Stimulated activated memory B cell treated with anti-CD40 and anti-IgM and Interleukin-4, amounts not matched to agents 10 μg/mL and 1 μg/mL and 100 μg/mL, for 72 hours (primary cell): ENCODE measurements around the gene TNFRSF25.

Source experiments
- ATAC-seq: fragments of 150-1000 bp; cut with Tn5 transposase; 2 replicates; pipeline ENCODE4 v1.10.0; 2021
- H3K27ac Mint-ChIP-seq: one replicate; pipeline ENCODE4 v1.8.0; 2022; ENCODE audit warnings: mild to moderate bottlenecking, mixed read lengths
- H3K27me3 Mint-ChIP-seq: one replicate; pipeline ENCODE4 v1.8.0; 2022; ENCODE audit warnings: mixed read lengths
- H3K36me3 Mint-ChIP-seq: one replicate; pipeline ENCODE4 v1.8.0; 2022; ENCODE audit warnings: mixed read lengths
- H3K4me1 Mint-ChIP-seq: one replicate; pipeline ENCODE4 v1.8.0; 2022; ENCODE audit warnings: mixed read lengths
- H3K4me3 Mint-ChIP-seq: one replicate; pipeline ENCODE4 v1.8.0; 2022; ENCODE audit warnings: mild to moderate bottlenecking, moderate library complexity, mixed read lengths
- H3K9me3 Mint-ChIP-seq: one replicate; pipeline ENCODE4 v1.8.0; 2022; ENCODE audit warnings: mixed read lengths

The TNFRSF25 gene

DNA sequence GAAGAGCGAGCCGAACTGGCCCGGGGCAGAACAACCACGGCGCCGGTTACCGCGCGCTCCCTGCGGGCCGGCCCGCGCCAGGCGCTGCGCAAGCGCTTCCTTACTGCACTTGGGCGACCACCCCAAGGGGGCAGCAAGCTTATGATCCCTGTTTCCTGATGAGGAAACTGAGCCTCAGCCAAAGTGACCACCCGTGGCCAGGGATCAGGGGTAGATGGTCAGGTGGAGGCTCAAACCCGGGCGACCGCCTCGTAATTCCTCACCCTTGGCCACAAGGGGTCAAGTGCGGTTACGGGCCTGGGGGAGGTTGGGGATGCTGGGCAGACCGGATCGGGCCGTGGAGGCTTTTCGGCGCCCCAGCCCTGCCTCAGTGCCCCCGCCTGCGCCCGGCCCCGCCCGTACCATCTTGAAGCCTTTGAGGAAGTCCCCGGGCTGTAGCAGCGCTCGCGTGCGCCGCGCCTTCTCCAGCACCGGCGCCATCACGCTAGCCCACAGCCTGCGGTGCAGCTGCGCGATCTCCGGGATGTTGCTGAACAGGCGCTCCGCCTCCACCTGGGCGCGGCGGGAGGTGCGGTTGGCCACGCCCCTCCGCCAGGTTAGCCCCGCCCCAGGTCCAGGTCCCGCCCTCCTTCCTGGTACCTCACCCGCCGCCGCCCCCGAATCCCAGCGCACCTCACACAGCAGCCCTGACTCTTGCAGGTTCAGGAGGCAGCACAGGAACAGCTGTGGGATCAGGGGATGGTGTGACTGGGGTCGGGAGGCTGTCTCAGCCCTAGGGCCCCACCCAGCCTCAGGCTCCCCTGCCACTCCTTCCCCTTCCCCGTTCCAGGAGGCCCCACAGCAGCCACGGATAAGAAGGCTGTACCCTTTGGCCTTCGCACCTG, 5.4 kb upstream of the TNFRSF25 start:
- no peak overlapping the region for H3K27ac Mint-ChIP-seq
- ATAC-seq, result no peak
- H3K36me3 Mint-ChIP-seq, result no peaks in the 10 kb centered on the region
- H3K27me3 Mint-ChIP-seq, result peaks cover 28% of the 10 kb centered on the region
- no peak overlapping the region for H3K4me3 Mint-ChIP-seq
- H3K4me1 Mint-ChIP-seq, result peaks cover 11% of the 10 kb centered on the region
- H3K9me3 Mint-ChIP-seq, result no peaks in the 10 kb centered on the region

DNA sequence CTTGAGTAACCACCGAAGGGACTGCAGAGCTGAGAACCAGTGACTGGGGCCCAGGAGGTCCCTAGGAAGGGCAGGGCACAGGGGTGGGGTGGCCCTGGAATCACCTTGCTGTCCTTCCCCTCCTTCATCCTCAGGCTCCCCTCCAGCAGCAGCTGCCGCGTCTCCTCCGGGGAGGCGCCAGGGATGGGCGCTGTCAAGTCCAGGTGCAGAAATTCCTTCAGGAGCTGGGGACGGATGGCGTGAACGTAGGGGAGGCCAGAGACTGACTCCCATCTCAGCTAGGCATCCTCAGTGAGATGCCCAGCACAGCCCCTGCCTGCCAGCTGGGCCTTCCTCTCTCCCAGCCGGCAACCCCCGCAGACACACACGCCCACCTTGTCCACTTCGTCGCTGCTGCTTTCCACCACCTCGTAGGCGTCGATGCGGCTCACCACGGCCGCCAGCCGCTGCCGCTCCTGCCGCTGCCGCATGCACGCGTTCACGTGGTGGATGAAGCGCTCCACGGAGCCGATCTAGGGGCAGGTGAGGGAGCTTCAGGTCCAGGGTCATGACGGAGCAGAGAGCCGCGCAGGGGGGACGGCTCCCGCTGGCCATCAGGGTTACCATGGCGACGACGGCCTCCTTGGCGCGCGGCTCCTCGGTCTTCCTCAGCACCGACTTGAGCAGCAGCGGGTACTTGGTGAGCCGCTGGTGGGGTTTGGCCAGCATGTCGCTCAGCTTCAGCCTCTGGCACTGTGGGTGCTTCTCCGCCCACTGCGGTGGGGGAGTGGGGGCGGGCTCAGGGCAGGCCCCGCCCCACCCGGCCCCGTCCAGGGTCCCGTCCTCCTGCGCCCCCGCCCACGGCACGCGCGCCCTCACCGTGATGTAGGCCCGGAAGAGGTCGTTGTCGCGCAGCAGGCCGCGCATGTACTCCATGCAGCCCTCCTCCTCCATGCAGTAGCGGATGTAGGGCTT, 4.4 kb upstream of the TNFRSF25 start:
- no peaks in the 10 kb centered on the region for H3K36me3 Mint-ChIP-seq
- H3K4me1 Mint-ChIP-seq, result peaks cover 6% of the 10 kb centered on the region
- H3K27me3 Mint-ChIP-seq, result peaks cover 24% of the 10 kb centered on the region
- peak; percentile 14 for ATAC-seq
- no peaks in the 10 kb centered on the region for H3K9me3 Mint-ChIP-seq
- H3K4me3 Mint-ChIP-seq, result no peak overlapping the region
- H3K27ac Mint-ChIP-seq, result no peak overlapping the region

DNA sequence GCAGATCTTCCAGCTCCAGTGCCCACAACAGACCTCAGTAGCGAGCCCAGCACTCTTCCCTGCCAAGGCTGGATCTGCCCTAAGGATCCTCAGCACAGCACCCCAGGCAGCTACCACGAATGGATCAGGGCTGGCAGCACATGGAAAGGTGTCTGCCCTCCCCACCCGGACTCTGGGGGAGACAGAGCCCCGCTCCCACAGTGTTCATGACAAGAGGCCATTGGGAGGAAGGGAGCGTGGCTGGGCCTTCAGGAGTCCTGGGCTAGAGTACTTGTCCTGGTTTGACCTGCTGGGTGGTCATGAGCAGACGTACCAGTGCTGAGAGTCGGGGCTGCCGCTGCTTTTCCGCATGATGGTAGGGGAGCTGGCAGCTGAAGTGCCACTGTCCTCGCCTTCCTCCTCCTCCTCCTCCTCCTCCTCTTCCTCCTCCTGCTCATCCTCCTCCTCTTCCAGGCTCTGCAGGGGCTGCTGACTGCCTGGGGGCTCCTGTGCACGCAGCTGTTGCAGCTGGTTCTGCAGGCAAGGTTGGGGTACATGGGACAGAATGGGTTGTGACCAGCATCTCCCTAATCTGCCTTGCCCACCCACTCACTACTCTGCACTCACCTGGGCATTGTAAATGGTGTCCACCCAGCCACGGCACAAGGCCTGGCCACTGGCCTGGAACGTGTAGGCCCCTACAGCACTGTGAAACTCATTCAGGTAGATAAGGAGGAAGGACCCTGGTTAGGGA, 2.9 kb upstream of the TNFRSF25 start:
- Mint-ChIP-seq H3K36me3 (no peaks in the 10 kb centered on the region), H3K27me3 (peaks cover 34% of the 10 kb centered on the region), H3K27ac (no peak overlapping the region), H3K4me1 (peaks cover 4% of the 10 kb centered on the region), H3K9me3 (no peaks in the 10 kb centered on the region), H3K4me3 (no peak overlapping the region)
- no peak for ATAC-seq

- H3K9me3 Mint-ChIP-seq, result no peaks in the 10 kb centered on the region
- peaks cover 40% of the 10 kb centered on the region for H3K27me3 Mint-ChIP-seq
- H3K4me1 Mint-ChIP-seq, result peaks cover 4% of the 10 kb centered on the region
- H3K36me3 Mint-ChIP-seq, result no peaks in the 10 kb centered on the region
- ATAC-seq, result no peak
- no peak overlapping the region for H3K4me3 Mint-ChIP-seq
- no peak overlapping the region for H3K27ac Mint-ChIP-seq
Measured at GRCh38 chr1:6467744-6468688, 2.0 kb upstream of the TNFRSF25 start.

DNA sequence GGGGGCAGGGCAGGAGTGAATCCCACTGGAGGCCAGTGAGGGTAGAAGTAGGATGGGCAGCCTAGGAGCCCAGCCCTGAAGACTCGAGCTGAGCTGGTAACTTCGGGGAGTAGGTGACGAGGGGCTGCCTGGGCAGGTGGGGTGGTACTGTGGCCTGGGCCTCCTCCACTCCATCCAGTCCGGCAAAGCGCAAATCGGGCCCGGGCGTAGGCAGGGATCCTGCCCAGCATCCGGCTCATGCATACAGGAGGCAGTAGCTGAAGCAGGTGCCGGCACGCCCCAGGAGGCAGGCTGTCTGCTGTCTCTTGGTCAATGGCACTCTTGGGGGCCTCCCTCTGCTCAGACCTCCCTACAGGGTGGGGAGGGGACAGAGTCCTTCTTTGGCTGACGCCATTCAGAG, 1.3 kb upstream of the TNFRSF25 start:
- H3K27me3 Mint-ChIP-seq, result peaks cover 48% of the 10 kb centered on the region
- H3K9me3 Mint-ChIP-seq, result no peaks in the 10 kb centered on the region
- no peak overlapping the region for H3K4me3 Mint-ChIP-seq
- no peak for ATAC-seq
- no peak overlapping the region for H3K27ac Mint-ChIP-seq
- peaks cover 4% of the 10 kb centered on the region for H3K4me1 Mint-ChIP-seq
- no peaks in the 10 kb centered on the region for H3K36me3 Mint-ChIP-seq

DNA sequence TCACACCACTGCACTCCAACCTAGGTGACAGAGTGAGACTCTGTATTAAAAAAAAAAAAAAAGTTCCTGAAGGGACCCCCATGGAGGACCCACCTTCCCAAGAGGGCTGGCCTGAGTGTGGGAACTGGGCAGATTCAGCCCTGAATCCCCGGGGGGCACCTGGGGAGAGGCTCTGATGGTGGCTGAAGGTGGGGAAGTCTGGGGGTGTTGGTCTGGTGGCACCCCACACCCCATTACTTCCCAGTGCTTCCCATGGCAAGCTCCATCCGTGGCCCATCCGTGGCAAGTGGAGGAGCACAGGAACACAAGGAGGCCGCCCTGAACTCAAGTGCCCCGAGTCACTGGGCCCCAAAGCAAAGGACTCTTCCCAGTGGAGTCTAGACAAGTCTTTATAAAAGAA, 778 bp upstream of the TNFRSF25 start:
- Mint-ChIP-seq H3K27ac (no peak overlapping the region), H3K9me3 (no peaks in the 10 kb centered on the region), H3K36me3 (no peaks in the 10 kb centered on the region), H3K27me3 (peaks cover 52% of the 10 kb centered on the region), H3K4me3 (no peak overlapping the region), H3K4me1 (peaks cover 4% of the 10 kb centered on the region)
- no peak for ATAC-seq

DNA sequence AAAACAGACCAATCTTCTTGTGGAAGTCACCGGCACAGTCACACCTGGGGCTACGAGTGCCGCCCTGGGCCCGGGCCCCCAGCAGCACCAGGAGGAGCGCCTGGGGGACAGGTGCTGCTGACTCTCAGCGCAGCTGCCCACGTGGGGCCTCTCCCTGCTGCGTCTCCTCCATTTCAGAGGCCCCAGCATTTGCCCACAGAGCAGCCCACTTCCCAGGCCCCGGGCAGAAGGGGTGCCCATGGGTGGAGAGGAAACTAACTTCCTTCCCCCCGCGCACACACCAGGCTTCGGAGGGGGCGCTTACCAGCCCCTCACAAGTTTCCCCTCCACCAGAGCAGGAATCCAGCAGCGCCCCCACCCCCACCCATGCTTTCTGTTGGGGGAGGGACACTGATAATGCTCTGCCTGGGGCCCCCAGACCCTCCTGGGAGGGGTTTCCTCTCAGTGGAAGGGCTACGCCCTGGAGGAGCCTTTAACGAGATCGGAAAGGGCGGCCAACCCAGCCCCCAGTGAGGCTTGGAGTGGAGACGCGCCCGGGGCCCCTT, 440 bp downstream of the TNFRSF25 start:
- no peaks in the 10 kb centered on the region for H3K9me3 Mint-ChIP-seq
- ATAC-seq, result no peak
- no peaks in the 10 kb centered on the region for H3K36me3 Mint-ChIP-seq
- H3K27ac Mint-ChIP-seq, result no peak overlapping the region
- no peak overlapping the region for H3K4me3 Mint-ChIP-seq
- H3K27me3 Mint-ChIP-seq, result peaks cover 59% of the 10 kb centered on the region
- peaks cover 10% of the 10 kb centered on the region for H3K4me1 Mint-ChIP-seq

GRCh38 chr1:6464915-6465314, 1.1 kb downstream of the TNFRSF25 start:
- Mint-ChIP-seq H3K36me3 (no peaks in the 10 kb centered on the region), H3K9me3 (no peaks in the 10 kb centered on the region), H3K4me1 (peaks cover 15% of the 10 kb centered on the region), H3K27ac (no peak overlapping the region), H3K4me3 (no peak overlapping the region), H3K27me3 (peaks cover 66% of the 10 kb centered on the region)
- no peak for ATAC-seq

DNA sequence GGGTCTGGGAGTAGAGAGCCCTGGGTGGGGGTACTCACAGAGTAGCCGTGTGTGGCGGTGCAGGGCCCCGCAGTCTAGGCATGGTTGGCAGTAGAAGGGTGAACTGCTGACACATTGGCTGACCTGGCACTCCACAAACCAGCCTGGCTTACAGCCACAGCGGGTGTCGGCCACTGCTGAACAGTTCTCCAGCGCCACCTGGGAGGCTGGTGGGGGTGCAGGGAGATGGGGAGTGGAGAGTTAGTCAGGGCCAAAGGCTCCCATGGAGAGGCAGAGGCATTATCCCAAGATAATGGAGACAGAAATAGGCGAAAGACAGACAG, 1.5 kb downstream of the TNFRSF25 start:
- H3K4me1 Mint-ChIP-seq, result peaks cover 15% of the 10 kb centered on the region
- no peak for ATAC-seq
- H3K9me3 Mint-ChIP-seq, result no peaks in the 10 kb centered on the region
- H3K36me3 Mint-ChIP-seq, result no peaks in the 10 kb centered on the region
- H3K4me3 Mint-ChIP-seq, result no peak overlapping the region
- no peak overlapping the region for H3K27ac Mint-ChIP-seq
- H3K27me3 Mint-ChIP-seq, result peaks cover 70% of the 10 kb centered on the region

DNA sequence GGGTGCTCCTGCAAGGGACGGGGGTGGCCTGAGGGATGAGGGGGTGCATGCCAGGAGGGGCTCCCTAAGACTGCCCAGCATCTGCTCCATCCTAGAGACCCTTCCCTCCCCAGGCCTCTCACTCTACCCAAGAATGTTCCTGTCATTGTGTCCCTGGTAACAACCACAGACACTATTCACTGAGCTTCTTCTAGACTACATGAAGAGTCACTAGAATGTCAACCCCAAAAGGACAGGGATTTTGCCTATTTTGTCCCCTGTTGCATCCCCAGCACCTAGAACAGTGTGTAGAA, 2.9 kb downstream of the TNFRSF25 start:
- no peak overlapping the region for H3K4me3 Mint-ChIP-seq
- no peaks in the 10 kb centered on the region for H3K9me3 Mint-ChIP-seq
- H3K4me1 Mint-ChIP-seq, result peaks cover 15% of the 10 kb centered on the region
- H3K27ac Mint-ChIP-seq, result no peak overlapping the region
- no peaks in the 10 kb centered on the region for H3K36me3 Mint-ChIP-seq
- ATAC-seq, result no peak
- peaks cover 75% of the 10 kb centered on the region for H3K27me3 Mint-ChIP-seq

GRCh38 chr1:6462412-6463119, 3.4 kb downstream of the TNFRSF25 start:
- peaks cover 73% of the 10 kb centered on the region for H3K27me3 Mint-ChIP-seq
- no peak overlapping the region for H3K27ac Mint-ChIP-seq
- H3K9me3 Mint-ChIP-seq, result no peaks in the 10 kb centered on the region
- no peaks in the 10 kb centered on the region for H3K36me3 Mint-ChIP-seq
- no peak overlapping the region for H3K4me3 Mint-ChIP-seq
- H3K4me1 Mint-ChIP-seq, result peaks cover 15% of the 10 kb centered on the region
- no peak for ATAC-seq

DNA sequence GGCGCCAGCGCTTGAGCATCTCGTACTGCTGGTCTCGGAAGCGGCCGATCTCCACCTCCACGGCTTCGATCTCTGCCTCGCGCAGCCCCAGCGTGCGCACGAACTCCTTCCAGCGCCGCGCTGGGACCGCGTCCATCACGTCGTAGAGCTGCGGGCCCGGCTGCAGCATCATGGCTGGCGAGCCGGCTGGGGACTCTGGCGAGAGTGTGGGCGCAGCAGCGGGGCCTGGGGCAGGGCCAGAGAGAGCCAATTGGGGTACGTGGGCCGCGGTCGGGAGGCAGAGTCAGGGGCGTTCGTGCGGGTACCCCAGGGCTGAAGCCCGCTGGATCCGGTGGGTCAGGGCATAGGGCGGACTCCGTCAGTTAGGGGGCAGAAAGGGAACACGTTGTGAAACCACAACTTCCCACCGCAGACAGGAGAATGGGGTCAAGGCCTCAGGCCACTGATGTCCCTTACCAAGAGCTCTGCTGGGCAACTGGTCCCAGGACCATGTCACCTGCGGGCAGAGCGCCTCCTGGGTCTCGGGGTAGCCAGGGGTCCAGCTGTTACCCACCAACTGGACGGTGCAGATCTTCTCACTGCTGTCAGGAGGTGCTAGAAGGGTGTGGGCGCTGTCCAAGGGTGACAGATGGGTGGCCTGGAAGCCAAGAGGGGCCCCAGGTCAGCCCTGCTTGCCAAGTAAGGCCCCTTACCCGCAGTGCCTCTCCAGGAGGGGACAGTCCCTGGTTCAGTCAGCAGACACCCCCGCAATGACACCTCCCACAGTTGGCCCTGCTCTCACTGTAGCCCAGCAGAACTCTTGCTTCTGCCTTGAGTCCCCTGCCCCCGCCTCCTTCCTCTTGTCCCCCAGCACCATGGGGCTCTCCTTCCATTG, 4.2 kb downstream of the TNFRSF25 start:
- Mint-ChIP-seq H3K27me3 (peaks cover 73% of the 10 kb centered on the region), H3K36me3 (no peaks in the 10 kb centered on the region), H3K4me3 (no peak overlapping the region), H3K9me3 (no peaks in the 10 kb centered on the region), H3K4me1 (peaks cover 15% of the 10 kb centered on the region), H3K27ac (no peak overlapping the region)
- ATAC-seq, result no peak

DNA sequence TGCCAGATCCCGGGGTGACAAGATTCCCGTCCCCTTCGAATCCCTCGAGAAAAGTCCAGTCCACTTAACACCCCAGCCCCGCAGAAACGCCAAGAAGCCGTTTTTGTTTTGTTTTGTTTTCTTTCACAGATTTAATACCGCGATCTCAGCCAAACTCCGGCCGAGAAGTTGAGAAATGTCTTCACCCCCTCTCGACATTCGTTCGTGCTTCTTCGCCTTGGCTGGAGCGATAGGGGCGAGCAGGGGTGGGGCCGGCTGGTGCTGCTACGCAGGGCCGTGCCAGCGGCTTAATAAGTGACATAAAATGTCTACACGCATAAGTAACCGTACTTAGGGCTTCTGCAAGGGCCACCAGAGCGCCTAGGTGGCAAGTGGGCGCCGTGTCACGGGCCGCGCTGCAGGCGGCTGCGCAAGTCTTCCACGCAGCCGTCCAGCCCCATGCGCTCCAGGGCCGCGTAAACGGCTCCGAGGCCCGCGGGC, 4.9 kb downstream of the TNFRSF25 start:
- H3K36me3 Mint-ChIP-seq, result no peaks in the 10 kb centered on the region
- peaks cover 15% of the 10 kb centered on the region for H3K4me1 Mint-ChIP-seq
- H3K9me3 Mint-ChIP-seq, result no peaks in the 10 kb centered on the region
- ATAC-seq, result no peak
- peak overlapping the region; percentile 74 for H3K4me3 Mint-ChIP-seq
- H3K27me3 Mint-ChIP-seq, result peaks cover 78% of the 10 kb centered on the region
- no peak overlapping the region for H3K27ac Mint-ChIP-seq
